ENCODE data around the gene LHFPL3.

Gene LHFPL3

DNA sequence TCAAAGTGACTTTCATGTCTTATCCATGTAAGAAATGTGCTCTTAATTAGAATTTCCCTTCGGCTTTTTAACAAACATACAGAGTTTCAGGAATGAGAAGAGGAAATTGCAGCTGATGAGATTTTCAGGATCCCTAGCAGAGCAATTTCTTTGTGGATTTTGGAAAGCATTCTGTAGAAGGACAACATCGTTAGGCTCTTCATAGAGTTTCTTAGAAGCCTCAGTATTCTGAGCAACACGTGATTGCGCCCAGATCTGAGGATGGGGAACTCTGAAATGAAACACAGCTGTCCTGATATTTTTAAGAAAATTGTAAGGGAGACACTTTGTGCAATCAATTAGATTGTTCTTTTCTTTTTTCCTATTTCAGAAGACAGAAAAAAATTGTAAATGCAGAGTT is 85.8 kb downstream of the LHFPL3 start:
- TF ChIP-seq, protein P1, sequence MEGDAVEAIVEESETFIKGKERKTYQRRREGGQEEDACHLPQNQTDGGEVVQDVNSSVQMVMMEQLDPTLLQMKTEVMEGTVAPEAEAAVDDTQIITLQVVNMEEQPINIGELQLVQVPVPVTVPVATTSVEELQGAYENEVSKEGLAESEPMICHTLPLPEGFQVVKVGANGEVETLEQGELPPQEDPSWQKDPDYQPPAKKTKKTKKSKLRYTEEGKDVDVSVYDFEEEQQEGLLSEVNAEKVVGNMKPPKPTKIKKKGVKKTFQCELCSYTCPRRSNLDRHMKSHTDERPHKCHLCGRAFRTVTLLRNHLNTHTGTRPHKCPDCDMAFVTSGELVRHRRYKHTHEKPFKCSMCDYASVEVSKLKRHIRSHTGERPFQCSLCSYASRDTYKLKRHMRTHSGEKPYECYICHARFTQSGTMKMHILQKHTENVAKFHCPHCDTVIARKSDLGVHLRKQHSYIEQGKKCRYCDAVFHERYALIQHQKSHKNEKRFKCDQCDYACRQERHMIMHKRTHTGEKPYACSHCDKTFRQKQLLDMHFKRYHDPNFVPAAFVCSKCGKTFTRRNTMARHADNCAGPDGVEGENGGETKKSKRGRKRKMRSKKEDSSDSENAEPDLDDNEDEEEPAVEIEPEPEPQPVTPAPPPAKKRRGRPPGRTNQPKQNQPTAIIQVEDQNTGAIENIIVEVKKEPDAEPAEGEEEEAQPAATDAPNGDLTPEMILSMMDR (IDR thresholded peaks at IDR 0.05) = no peak
- H3K4me1 ChIP-seq (ENCODE audit: control insufficient read depth in 1 of 2, insufficient read depth in 1 of 2, low read depth in 1 of 2, low read length in 1 of 2) = no peaks in the 10 kb centered on the region
- no peaks in the 10 kb centered on the region for H3K27me3 ChIP-seq
- H3K4me3 ChIP-seq (ENCODE audit: low read depth in 1 of 2, low read length in 1 of 2) = no peak overlapping the region
- no peaks in the 10 kb centered on the region for H3K36me3 ChIP-seq
- no peaks in the 10 kb centered on the region for H3K9me3 ChIP-seq
- H3K27ac ChIP-seq = no peak overlapping the region

DNA sequence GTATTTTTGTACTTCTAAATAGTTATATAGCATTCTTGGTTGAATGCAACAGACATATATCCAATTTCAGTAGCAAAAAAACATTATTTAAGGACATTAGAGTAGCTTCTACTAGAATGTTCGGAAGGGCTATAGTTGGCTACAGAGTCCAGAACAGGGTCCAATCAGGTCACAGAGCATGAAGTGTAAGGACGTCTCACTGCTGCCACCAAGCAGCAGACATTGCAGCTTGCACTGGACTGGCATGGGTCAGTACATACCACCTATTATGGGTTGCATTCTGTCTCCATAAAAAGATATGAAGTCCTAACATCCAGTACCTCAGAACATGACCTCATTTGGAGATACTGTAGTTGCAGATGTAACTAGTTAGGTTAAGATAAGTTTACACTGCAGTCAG is 87.3 kb downstream of the LHFPL3 start:
- no peaks in the 10 kb centered on the region for H3K9me3 ChIP-seq
- H3K36me3 ChIP-seq = no peaks in the 10 kb centered on the region
- no peak overlapping the region for H3K4me3 ChIP-seq (ENCODE audit: low read depth in 1 of 2, low read length in 1 of 2)
- H3K27ac ChIP-seq = no peak overlapping the region
- H3K4me1 ChIP-seq (ENCODE audit: control insufficient read depth in 1 of 2, insufficient read depth in 1 of 2, low read depth in 1 of 2, low read length in 1 of 2) = no peaks in the 10 kb centered on the region
- H3K27me3 ChIP-seq = no peaks in the 10 kb centered on the region
- TF ChIP-seq, protein P1 (IDR thresholded peaks at IDR 0.05) = no peak

DNA sequence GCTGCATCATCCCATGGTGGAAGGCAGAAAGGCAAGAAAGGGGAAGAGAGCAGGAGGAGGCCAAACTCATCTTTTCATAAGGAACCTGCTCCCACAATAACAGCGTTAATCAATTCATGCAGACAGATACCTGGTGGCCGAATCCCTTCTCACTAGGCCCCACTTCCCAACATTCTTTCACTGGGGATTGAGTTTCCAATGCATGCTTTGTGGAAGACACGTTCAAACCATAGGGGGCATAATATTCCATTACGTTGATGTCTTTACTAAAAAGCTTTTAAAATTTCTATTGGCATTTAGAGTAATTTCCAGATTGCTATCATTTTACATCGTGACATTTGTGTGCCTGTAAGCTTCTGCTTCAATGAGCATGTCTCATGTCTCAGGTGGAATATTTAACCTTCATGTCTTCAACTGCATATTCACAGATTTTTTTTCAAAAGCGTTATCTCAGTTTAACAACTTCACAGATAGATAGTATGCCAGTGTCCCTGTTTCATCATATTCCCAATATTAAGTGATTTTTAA is 88.5 kb downstream of the LHFPL3 start:
- no peak overlapping the region for H3K4me3 ChIP-seq (ENCODE audit: low read depth in 1 of 2, low read length in 1 of 2)
- no peaks in the 10 kb centered on the region for H3K27me3 ChIP-seq
- H3K9me3 ChIP-seq = no peaks in the 10 kb centered on the region
- H3K36me3 ChIP-seq = no peaks in the 10 kb centered on the region
- H3K4me1 ChIP-seq (ENCODE audit: control insufficient read depth in 1 of 2, insufficient read depth in 1 of 2, low read depth in 1 of 2, low read length in 1 of 2) = no peaks in the 10 kb centered on the region
- TF ChIP-seq, protein P1 (IDR thresholded peaks at IDR 0.05) = no peak
- H3K27ac ChIP-seq = no peak overlapping the region

DNA sequence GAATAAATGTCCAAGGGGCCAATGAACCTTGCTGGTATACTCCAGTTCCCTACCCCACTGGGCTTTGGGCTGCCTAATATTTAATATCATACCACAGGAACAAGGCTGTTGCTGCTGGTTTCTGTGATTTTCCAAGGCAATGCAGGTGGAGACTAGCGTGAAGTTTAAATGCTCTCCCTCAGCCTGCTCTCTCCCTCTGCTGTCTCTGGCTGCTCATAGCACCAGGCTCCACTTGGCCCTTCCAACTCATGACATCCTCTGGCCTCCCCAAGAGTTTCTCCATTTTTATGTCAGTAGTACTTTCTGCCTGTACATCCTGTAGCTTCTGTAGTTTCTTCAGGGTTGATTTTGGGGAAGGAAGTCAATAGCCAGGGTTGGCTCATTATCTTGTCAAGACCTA is 103.5 kb downstream of the LHFPL3 start:
- Histone ChIP-seq H3K4me1 (ENCODE audit: control insufficient read depth in 1 of 2, insufficient read depth in 1 of 2, low read depth in 1 of 2, low read length in 1 of 2) (no peaks in the 10 kb centered on the region), H3K9me3 (no peaks in the 10 kb centered on the region), H3K36me3 (no peaks in the 10 kb centered on the region), H3K4me3 (ENCODE audit: low read depth in 1 of 2, low read length in 1 of 2) (no peak overlapping the region), H3K27ac (no peak overlapping the region), H3K27me3 (no peaks in the 10 kb centered on the region)
- TF ChIP-seq, protein P1 (IDR thresholded peaks at IDR 0.05) = no peak

DNA sequence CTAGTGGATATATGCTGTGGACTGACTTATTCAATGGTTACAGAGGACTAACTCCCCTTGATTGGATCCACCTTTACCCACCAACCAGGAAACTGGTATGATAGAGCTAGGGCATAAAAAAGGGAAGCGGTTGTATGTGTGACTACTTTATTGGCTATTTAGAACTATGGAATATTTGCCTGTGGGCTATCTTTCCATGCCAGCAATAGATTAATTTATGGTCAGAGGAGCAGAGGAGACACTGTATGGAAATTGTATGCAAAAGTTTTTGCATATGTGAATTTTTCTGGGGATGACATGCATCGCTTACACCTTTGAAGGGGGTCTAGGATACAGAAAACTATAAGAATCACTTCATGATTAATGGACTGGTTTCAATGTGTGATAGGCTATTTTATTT is 105.7 kb downstream of the LHFPL3 start:
- Histone ChIP-seq H3K36me3 (no peaks in the 10 kb centered on the region), H3K4me3 (ENCODE audit: low read depth in 1 of 2, low read length in 1 of 2) (no peak overlapping the region), H3K9me3 (no peaks in the 10 kb centered on the region), H3K4me1 (ENCODE audit: control insufficient read depth in 1 of 2, insufficient read depth in 1 of 2, low read depth in 1 of 2, low read length in 1 of 2) (no peaks in the 10 kb centered on the region), H3K27me3 (no peaks in the 10 kb centered on the region), H3K27ac (no peak overlapping the region)
- TF ChIP-seq, protein P1 (IDR thresholded peaks at IDR 0.05) = no peak

DNA sequence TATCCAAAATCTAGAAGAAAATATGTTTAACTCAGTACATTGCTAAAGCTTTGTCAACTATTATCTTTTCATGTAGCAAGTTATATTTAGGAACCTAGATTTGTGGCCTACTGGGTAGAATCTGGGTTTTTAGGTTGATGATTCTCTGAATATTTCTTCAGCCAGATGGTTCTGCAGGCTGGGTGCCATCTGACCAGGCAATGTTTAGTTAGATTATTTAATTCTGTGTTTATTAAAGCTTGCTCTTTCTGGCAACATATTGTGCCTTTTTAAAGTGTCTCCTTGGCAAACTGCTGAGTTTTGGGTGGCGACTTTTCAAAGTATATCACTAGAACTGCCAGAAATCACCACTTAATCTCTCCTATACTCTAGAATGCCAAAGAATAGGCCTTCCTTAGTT is 114.1 kb downstream of the LHFPL3 start:
- H3K4me1 ChIP-seq (ENCODE audit: control insufficient read depth in 1 of 2, insufficient read depth in 1 of 2, low read depth in 1 of 2, low read length in 1 of 2) = no peaks in the 10 kb centered on the region
- no peaks in the 10 kb centered on the region for H3K9me3 ChIP-seq
- no peak overlapping the region for H3K27ac ChIP-seq
- H3K36me3 ChIP-seq = no peaks in the 10 kb centered on the region
- H3K27me3 ChIP-seq = no peaks in the 10 kb centered on the region
- H3K4me3 ChIP-seq (ENCODE audit: low read depth in 1 of 2, low read length in 1 of 2) = no peak overlapping the region
- TF ChIP-seq, protein P1 (IDR thresholded peaks at IDR 0.05) = no peak

Data from neutrophil (primary cell).